Mesodermal cell (in vitro differentiated cells): ENCODE results near the gene OPRD1.

Experiments used
- H3K27ac ChIP-seq: 2 replicates; pipeline ENCODE4 v1.7.0; 2013; ENCODE audit warnings: mild to moderate bottlenecking, low read depth, low read length, moderate library complexity; ENCODE audit not compliant: severe bottlenecking
- H3K36me3 ChIP-seq: 2 replicates; pipeline ENCODE4 v1.7.1; 2013; ENCODE audit warnings: mild to moderate bottlenecking, low read length, moderate library complexity; ENCODE audit not compliant: control insufficient read depth, insufficient read depth
- H3K4me1 ChIP-seq: one replicate; pipeline ENCODE4 v1.7.1; 2013; ENCODE audit warnings: mild to moderate bottlenecking, low read length; ENCODE audit not compliant: insufficient read depth, control insufficient read depth, poor library complexity, severe bottlenecking
- H3K4me3 ChIP-seq: 2 replicates; pipeline ENCODE4 v1.7.0; 2013; ENCODE audit warnings: low read length, control low read depth, mild to moderate bottlenecking; ENCODE audit not compliant: insufficient read depth, poor library complexity, severe bottlenecking; ENCODE audit errors: extremely low read depth
- H3K9me3 ChIP-seq: 2 replicates; pipeline ENCODE4 v1.7.1; 2013; ENCODE audit warnings: mild to moderate bottlenecking, low read length, moderate library complexity; ENCODE audit not compliant: control insufficient read depth
- WGBS, 2 experiments: methylation state at CpG; one replicate each; pipeline ENCODE4 v1.1.5; 2013; ENCODE audit warnings: missing lambda C conversion rate in 2 of 2; ENCODE audit not compliant: insufficient coverage in 2 of 2; 5-methylcytosine and 5-hydroxymethylcytosine counted together

The OPRD1 gene

DNA sequence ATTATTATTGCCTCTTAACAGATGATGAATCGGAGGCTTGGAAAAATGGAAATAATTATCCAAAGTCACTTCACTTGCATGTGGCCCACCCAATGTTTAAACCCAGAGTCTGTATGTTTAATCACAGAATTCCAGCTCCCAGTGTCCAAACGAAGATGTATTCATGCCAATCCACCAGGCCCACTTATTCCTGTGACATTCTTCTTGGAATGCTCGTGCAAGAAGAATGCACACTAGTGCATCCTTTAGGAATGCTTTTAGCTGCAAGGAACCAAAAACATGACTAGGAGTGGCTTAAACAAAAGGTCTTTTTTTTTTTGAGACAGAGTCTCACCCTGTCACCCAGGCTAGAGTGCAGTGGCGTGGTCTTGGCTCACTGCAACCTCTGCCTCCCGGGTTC is 8.9 kb upstream of the OPRD1 start:
- no peak overlapping the region for H3K27ac ChIP-seq
- no peaks in the 10 kb centered on the region for H3K36me3 ChIP-seq
- H3K4me1 ChIP-seq, result peaks cover 13% of the 10 kb centered on the region
- no peaks in the 10 kb centered on the region for H3K9me3 ChIP-seq
- H3K4me3 ChIP-seq, result no peak overlapping the region
- WGBS, 2 experiments, result 83 to 94% methylated on average over 2 to 4 of the region's 5 CpGs

DNA sequence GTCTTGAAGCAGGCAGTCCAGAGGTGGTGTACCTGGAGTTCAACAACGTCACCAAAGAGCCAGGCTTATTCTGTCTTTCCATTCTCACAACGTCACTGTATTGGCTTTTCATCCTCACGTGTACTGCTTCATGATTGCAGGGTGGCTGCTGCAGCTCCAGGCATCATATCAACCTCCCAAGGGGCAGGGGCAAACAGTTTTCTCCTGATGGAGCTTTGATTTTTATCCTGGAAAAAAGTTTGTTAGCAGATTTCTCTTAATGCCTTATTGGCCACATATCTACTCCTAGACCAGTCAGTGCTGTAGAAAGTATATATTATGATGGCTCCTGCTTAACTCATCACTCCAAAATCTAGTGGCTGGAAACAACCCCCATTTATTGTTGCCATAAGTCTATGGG is 8.3 kb upstream of the OPRD1 start:
- Histone ChIP-seq H3K4me3 (no peak overlapping the region), H3K27ac (no peak overlapping the region), H3K36me3 (no peaks in the 10 kb centered on the region), H3K9me3 (no peaks in the 10 kb centered on the region), H3K4me1 (peaks cover 13% of the 10 kb centered on the region)
- 96 to 100% methylated on average over 1 to 3 of the region's 3 CpGs for WGBS, 2 experiments

DNA sequence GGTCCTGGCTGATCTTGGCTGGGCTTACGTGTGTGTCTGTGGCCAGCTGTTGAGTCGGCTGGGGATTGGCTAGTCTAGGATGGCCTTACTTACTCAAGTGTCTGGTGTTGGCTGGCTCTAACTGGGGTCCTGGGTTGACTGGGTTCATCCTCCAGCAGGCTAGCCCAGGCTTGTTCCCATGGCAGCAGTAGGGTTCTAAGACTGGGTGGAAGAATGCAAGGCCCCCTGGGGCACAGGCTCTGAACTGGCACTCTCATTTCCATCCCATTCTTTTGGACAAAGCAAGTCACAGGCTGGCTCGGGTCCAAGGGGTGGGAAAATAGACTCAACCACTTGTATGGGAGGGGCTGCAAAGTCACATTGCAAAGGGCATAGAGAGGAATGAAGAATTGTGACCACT is 7.9 kb upstream of the OPRD1 start:
- no peak overlapping the region for H3K27ac ChIP-seq
- peaks cover 13% of the 10 kb centered on the region for H3K4me1 ChIP-seq
- WGBS, 2 experiments, result 95 to 100% methylated on average over 1 to 2 of the region's 3 CpGs
- H3K9me3 ChIP-seq, result no peaks in the 10 kb centered on the region
- H3K4me3 ChIP-seq, result no peak overlapping the region
- no peaks in the 10 kb centered on the region for H3K36me3 ChIP-seq

DNA sequence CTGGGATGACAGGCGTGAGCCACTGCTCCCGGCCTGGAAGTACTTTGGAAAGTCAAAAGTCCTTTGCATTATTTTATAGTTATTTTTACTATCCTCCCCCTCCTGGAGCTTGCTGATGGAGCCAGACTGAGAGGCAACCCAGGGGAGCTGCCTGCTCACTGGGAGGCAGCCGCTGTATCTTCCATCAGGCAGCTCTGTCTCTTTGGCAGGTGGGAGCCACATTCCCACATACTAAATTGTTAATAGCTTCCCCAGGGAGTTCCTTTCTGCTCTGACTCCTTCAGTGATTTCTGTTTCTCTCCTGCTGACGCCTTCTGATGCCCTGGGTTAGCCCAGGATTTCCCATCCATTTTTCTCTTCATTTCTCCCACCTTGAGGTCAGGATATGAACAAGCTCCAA is 4.9 kb upstream of the OPRD1 start:
- WGBS, 2 experiments, result 61 to 67% methylated on average over 2 of the region's 4 CpGs
- H3K4me3 ChIP-seq, result no peak overlapping the region
- no peaks in the 10 kb centered on the region for H3K36me3 ChIP-seq
- no peaks in the 10 kb centered on the region for H3K9me3 ChIP-seq
- H3K4me1 ChIP-seq, result peaks cover 4% of the 10 kb centered on the region
- no peak overlapping the region for H3K27ac ChIP-seq

DNA sequence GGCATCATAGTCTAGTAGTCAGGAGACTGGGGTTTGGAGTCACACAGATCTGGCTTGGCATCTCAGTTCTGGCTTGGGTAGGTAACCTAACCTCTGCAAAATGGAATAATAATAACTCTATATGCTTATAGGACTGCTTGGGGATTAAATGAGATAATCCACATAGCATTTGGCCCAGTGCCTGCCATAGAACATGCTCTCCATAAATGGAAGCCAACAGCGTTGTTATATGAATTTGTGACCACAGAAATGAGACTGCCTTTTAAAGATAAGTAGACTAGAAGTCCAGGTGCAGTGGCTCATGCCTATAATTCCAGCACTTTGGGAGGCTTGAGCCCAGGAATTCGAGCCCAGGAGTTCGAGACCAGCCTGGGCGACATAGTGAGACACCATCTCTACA is 4.0 kb upstream of the OPRD1 start:
- Histone ChIP-seq H3K36me3 (no peaks in the 10 kb centered on the region), H3K27ac (no peak overlapping the region), H3K4me3 (no peak overlapping the region), H3K4me1 (no peaks in the 10 kb centered on the region), H3K9me3 (no peaks in the 10 kb centered on the region)
- 73% methylated on average over 1 of the region's 4 CpGs; no CpG with 5 or more reads in 1 of the 2 experiments for WGBS, 2 experiments

DNA sequence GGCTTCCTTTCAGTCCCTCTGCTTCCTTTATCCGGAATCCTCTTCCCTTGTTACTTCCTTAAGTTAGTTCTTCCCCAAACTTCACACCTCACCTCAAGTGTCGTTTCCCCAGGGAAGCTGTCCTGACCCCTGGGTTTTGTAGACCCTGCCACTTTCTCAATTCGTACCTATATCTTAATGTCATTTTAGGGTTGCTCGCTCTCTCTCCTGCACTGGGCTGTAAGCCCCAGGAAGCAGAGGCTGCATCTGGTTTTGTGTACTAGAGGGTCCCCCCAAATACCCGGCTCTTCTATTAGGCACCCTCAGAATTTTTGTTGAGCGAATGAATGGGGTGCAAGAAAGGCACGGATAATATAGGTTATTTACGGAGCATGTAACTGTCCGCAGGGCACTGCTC is 603 bp upstream of the OPRD1 start:
- Histone ChIP-seq H3K4me3 (no peak overlapping the region), H3K9me3 (no peaks in the 10 kb centered on the region), H3K27ac (no peak overlapping the region), H3K36me3 (no peaks in the 10 kb centered on the region), H3K4me1 (peaks cover 25% of the 10 kb centered on the region)
- 75 to 91% methylated on average over 3 to 6 of the region's 9 CpGs for whole genome bisulfite sequencing, 2 experiments

DNA sequence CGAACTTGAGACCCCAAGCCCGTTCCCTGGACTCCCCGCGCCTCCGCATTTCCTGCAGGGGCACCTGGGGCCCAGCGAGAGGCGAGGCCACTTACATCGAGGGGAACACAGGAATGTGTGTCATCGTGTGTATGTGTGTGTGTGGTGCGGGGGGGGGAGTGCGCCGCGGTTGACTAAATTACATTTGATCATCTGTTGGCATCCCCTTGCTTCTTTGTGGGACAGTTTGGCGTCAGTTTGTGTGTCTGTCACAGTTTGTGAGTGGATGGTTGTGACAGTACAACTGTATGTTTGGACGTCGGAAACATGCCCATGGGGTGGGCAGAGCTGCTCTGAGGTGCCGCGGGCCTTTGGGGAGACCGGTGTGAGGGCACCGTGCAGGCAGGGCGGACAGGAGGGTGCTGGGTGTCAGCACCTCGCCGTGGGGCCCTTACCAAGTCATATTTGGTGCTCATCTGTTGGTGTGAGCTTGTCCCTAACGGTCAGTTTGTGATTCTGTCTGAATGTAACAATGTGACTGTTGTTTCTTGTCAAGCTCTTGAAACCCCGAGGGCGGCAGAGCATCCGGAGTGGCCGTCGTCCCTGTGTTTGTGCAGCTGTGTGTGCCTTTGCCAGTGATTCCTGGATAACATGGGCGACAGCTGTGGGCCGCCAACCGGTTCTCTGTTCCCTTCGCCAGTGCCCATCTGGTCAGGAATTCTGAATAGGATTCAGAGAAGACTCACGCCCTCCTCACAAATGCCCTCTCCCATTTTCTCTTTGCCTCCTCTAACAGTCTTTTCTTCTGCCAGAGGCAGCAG is 899 bp downstream of the OPRD1 start:
- WGBS, 2 experiments, result 73 to 78% methylated on average over 23 to 33 of the region's 34 CpGs
- no peaks in the 10 kb centered on the region for H3K9me3 ChIP-seq
- H3K36me3 ChIP-seq, result no peaks in the 10 kb centered on the region
- H3K27ac ChIP-seq, result no peak overlapping the region
- peak overlapping the region; percentile 33 for H3K4me3 ChIP-seq
- peaks cover 30% of the 10 kb centered on the region for H3K4me1 ChIP-seq

DNA sequence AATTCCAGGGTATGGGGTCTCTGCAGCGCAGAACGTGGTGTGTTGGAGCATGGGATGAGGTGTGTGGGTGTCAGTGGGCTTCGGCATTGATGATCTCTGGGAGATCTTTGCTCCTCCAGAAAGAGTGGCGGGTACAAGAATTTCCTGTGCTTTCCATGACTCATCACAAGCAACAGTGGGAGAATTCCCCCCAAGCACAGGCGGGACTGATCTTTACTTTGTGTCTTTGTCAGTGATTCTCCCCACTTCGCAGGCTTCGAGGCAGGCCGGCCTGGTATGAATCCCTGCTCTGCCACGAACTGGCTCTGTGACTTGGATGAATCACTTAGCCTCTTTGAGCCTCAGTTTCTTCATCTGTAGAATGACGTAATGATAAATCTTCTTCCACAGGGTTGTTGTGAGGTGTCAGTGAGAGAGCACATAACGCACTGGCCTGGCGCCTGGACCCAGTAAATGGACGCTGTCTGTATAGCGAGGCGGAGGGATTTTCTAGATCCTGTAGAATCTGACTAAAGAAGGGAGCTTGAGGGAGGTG is 2.0 kb downstream of the OPRD1 start:
- no peaks in the 10 kb centered on the region for H3K9me3 ChIP-seq
- H3K27ac ChIP-seq, result no peak overlapping the region
- no peak overlapping the region for H3K4me3 ChIP-seq
- 87% methylated on average over 11 to 13 of the region's 15 CpGs for WGBS, 2 experiments
- no peaks in the 10 kb centered on the region for H3K36me3 ChIP-seq
- peaks cover 30% of the 10 kb centered on the region for H3K4me1 ChIP-seq

DNA sequence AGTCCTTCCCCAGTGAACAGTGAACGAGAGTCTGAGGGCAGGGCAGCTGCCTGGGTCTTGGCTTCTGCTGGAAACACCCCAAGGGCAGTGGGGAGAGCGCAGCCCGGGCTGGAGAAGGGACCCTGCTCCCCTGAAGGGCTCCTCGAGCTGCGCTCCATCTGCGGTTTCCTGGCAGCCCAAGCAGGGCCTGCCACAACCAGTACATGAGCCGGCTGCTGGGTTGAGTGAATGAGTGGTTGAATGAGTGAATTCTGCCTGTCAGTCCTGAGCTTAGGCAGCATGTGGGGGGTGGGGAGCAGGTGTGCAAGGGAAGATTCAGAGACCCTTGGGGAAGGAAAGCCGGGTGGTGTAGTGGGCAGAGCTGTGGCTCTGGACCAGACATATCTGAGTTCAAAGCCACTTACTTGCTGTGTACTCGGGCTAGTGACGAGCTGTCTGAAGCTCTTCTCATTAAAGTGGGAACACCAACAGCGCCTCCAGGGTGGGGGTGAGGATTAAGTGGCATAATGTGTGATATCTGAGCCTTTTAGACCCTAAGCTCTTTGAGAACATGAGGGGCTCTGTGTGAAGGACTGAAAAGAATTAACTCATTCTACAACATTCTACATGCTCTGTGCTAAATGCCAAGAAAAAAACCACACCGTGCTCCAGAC is 3.7 kb downstream of the OPRD1 start:
- H3K4me1 ChIP-seq, result peaks cover 30% of the 10 kb centered on the region

DNA sequence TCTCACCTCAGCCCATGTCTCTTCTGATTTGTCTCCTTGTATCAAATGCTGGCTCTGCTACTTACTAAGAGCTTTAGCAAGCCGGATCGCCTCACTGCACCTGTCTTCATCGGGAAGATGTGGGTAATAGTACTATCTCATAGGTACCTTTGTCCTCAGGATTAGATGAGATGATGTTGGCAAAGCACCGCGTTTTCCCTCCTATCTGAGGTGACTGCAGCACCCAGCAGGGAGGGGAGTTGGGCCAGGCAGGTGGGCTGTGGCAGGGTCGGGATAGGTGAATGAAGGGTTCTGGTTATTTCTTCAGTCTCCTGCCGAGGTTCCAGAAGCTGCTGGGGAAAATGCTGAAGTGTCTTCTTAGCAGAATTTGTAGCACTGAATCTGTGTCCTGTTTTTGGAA is 5.2 kb downstream of the OPRD1 start:
- WGBS, 2 experiments, result 91 to 95% methylated on average over 5 to 6 of the region's 7 CpGs
- Histone ChIP-seq H3K4me1 (peaks cover 30% of the 10 kb centered on the region), H3K4me3 (no peak overlapping the region), H3K36me3 (no peaks in the 10 kb centered on the region), H3K27ac (no peak overlapping the region), H3K9me3 (no peaks in the 10 kb centered on the region)

More for the DNA sequence above, 3.7 kb downstream of the OPRD1 start:
- 74 to 80% methylated on average over 8 to 9 of the region's 12 CpGs for WGBS, 2 experiments
- Histone ChIP-seq H3K27ac (no peak overlapping the region), H3K4me3 (no peak overlapping the region), H3K9me3 (no peaks in the 10 kb centered on the region), H3K36me3 (no peaks in the 10 kb centered on the region)

DNA sequence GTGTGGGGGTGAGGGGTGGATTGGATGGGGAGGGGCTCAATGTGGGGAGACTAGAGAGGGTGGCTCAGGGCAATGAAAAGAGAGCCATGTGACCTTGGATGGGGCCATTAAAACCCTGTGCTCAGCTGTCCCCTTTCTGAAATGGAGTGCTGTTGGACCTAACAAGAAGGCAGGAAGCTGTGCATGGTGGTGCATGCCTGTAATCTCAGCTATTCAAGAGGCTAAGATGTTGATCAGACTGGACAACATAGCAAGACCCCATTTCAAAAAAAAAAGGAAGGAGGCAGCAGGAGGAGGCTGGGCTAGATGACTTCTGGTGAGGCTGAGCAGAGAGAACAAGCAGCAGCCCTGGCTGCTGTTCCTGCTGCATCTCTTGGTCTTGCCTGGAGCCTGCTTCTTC is 7.0 kb downstream of the OPRD1 start:
- H3K4me3 ChIP-seq, result no peak overlapping the region
- H3K27ac ChIP-seq, result no peak overlapping the region
- peaks cover 25% of the 10 kb centered on the region for H3K4me1 ChIP-seq
- no peaks in the 10 kb centered on the region for H3K9me3 ChIP-seq
- H3K36me3 ChIP-seq, result no peaks in the 10 kb centered on the region
